Pons (tissue), 1 donor: ENCODE measurements around the gene GSDMA.

Experiments
- DNase-seq: peaks from one replicate; pipeline ENCODE4 v3.0.0-alpha.2; 2016; ENCODE audit warnings: low spot score

Gene GSDMA

GRCh38 chr17:40022497-40022896, 59.7 kb downstream of the GSDMA start:
- DNase-seq: no peak

- DNase-seq: no peak
Observed at GRCh38 chr17:40022961-40023541, 60.2 kb downstream of the GSDMA start.

- no peak for DNase-seq
Observed at GRCh38 chr17:40023590-40024292, 60.9 kb downstream of the GSDMA start.

- DNase-seq: no peak
Observed at GRCh38 chr17:40024901-40025300, 62.1 kb downstream of the GSDMA start.

DNA sequence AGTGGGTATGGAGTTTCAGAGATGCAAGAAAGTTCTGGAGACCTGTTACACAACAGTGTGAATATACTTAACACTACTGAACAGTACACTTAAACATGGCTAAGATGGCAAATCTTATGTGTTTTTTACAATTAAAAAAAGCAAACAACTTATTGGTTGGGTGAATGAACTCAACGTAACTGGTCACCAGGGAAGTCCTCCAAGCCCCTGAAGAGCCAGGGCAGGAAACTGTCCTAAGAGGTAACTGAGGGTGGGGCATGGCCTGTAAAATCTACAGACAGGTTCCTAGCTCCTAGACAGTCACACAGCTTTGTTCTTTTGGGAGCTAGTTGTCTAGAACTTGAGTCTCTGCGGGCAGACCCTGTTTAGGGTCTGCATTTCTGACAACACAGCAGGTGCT, 62.8 kb downstream of the GSDMA start:
- DNase-seq: no peak

- no peak for DNase-seq
Observed at GRCh38 chr17:40025991-40026815, 63.4 kb downstream of the GSDMA start.

DNA sequence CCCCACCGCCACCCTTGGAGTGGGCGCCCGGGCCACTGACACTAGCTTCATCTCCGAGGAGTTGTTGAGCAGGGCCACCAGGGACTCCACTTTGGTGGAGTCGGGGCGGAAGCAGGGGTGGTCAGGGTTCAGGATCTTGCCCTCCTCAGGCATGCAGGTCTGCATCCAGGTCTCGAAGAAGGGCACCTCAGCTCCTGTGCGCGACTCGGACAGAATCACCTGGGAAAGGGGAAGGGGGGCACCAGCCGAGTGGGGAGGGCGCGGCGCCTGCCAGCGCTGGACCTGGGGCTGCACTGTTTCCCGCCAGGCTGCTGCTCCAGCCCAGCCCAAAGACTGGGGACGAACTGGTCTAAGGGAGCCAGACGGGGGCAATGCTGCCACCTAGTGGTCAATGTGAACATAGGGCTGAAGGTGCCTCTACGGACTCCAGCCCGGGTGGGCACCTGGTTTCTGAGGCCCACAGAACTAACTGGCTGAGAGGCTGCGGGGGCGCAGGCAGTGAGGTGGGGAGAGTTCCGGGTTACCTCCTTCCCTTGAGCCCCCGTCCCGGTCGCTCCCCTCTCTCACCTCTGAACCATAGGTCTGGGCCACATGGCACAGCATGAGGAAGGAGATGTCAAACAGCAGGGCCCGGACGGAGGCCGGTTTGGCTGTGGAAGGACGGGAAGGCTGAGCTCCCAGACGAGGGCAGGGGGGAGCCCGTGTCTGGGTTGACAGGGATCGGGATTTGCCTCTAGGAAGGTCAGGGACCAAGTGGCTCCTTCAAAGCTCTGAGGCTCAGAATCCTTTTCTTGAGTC, 64.2 kb downstream of the GSDMA start:
- DNase-seq: peak; percentile 61
